ENCODE results near the gene SLAIN1. TPM values are rescaled to one million over a fixed set of nuclear protein-coding genes. Genes with fewer than 3 reads are reported as not detected.

SLAIN1 gene
- total RNA-seq, 1 experiment from 2014 or later, result 17.5 TPM

GRCh38 chr13:77696879-77697216, 639 bp upstream of the SLAIN1 start:
- H3K36me3 ChIP-seq (replicated peaks; ENCODE audit: control insufficient read depth, insufficient read depth, low read length), result no peaks in the 10 kb centered on the region
- H3K27me3 ChIP-seq (ENCODE audit: control insufficient read depth, insufficient read depth, low read length), result peaks cover 22% of the 10 kb centered on the region
- peak overlapping the region; percentile 49 for H3K4me3 ChIP-seq (ENCODE audit: insufficient read depth, low read depth, low read length)
- no peak for DNase-seq

DNA sequence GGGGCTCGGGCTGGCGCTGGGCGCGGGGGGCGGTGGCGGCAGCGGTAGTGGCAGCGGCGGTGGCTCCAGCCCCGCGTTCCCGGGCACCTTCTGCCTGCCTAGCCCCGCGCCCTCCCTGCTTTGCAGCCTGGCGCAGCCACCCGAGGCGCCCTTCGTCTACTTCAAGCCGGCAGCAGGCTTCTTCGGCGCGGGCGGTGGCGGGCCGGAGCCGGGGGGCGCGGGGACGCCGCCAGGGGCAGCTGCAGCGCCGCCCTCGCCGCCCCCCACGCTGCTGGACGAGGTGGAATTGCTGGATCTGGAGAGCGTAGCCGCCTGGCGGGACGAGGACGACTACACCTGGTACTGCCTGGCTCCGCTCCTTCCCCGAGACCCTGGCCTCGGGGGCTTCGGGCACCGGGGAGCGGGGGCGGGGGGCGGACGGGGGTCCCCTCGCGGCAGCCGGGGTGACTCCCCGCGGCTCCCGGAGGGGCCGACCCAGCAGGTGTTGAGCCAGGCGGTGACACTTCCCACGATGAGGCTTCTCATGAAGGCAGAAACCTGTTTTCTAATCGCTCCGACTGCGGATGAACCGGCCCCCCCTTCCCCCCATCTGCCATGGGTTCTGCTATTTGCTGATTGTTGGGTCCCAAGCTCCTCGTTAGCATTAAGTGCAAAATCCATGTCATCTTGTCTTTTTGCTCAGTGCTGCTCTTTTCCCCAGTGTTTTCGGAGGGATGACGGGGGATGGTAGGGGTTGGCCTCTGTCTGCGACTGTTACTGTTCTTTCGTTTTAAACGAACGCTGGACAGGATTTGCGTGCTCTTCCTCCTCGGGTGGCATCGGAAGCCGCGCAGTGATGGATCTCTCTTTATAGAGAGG, 943 bp downstream of the SLAIN1 start:
- Histone ChIP-seq H3K36me3 (replicated peaks; ENCODE audit: control insufficient read depth, insufficient read depth, low read length) (no peaks in the 10 kb centered on the region), H3K27me3 (ENCODE audit: control insufficient read depth, insufficient read depth, low read length) (peaks cover 22% of the 10 kb centered on the region), H3K4me3 (ENCODE audit: insufficient read depth, low read depth, low read length) (peak overlapping the region; percentile 74)
- DNase-seq, result peak; percentile 64

DNA sequence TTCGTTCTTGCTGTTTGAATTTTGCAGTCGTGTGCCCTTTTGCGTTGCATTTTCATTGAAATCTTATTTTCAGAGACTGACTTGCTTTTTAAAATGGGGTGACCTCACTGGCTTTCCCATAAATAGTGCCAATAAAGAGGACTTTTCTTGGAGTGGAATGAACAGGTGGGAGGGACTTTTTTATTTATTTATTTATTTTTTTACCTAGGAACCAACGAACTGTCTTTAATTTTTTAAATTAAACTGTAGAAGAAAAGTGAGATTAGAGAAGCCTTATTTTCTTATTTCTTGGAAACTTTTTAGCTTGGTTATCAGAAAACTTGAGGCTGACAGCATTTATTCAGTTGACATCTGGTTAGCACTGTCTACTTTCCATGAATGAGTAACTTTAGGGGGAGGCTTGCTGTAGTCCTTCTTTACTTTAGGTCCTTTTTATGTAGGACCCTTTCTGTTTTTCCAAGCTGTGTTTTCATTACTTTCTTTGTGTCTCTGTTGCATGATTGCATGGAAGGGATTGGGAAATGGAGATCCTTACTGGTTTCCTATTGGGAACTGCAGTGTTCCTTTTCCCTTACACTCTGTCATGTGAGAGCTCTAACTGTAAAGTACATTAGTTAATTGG, 1.7 kb downstream of the SLAIN1 start:
- Histone ChIP-seq H3K36me3 (replicated peaks; ENCODE audit: control insufficient read depth, insufficient read depth, low read length) (no peaks in the 10 kb centered on the region), H3K27me3 (ENCODE audit: control insufficient read depth, insufficient read depth, low read length) (peaks cover 22% of the 10 kb centered on the region), H3K4me3 (ENCODE audit: insufficient read depth, low read depth, low read length) (peak overlapping the region; percentile 74)
- DNase-seq, result no peak

GRCh38 chr13:77701305-77701704, 3.8 kb downstream of the SLAIN1 start:
- no peak overlapping the region for H3K4me3 ChIP-seq (ENCODE audit: insufficient read depth, low read depth, low read length)
- H3K36me3 ChIP-seq (replicated peaks; ENCODE audit: control insufficient read depth, insufficient read depth, low read length), result no peaks in the 10 kb centered on the region
- H3K27me3 ChIP-seq (ENCODE audit: control insufficient read depth, insufficient read depth, low read length), result peaks cover 14% of the 10 kb centered on the region
- DNase-seq, result no peak

- H3K4me3 ChIP-seq (ENCODE audit: insufficient read depth, low read depth, low read length), result no peak overlapping the region
- peaks cover 8% of the 10 kb centered on the region; the same call in 1 of the 2 replicates for H3K27me3 ChIP-seq (ENCODE audit: control insufficient read depth, insufficient read depth, low read length)
- H3K36me3 ChIP-seq (replicated peaks; ENCODE audit: control insufficient read depth, insufficient read depth, low read length), result no peaks in the 10 kb centered on the region
- no peak for DNase-seq
Observed at GRCh38 chr13:77702366-77702765, 4.9 kb downstream of the SLAIN1 start.

GRCh38 chr13:77703408-77703807, 5.9 kb downstream of the SLAIN1 start:
- no peak for DNase-seq
- peaks cover 2% of the 10 kb centered on the region; the same call in 1 of the 2 replicates for H3K36me3 ChIP-seq (replicated peaks; ENCODE audit: control insufficient read depth, insufficient read depth, low read length)
- peaks cover 8% of the 10 kb centered on the region; the same call in 1 of the 2 replicates for H3K27me3 ChIP-seq (ENCODE audit: control insufficient read depth, insufficient read depth, low read length)
- H3K4me3 ChIP-seq (ENCODE audit: insufficient read depth, low read depth, low read length), result no peak overlapping the region

GRCh38 chr13:77714119-77714755, 16.8 kb downstream of the SLAIN1 start:
- Histone ChIP-seq H3K4me3 (ENCODE audit: insufficient read depth, low read depth, low read length) (no peak overlapping the region), H3K27me3 (ENCODE audit: control insufficient read depth, insufficient read depth, low read length) (no peaks in the 10 kb centered on the region), H3K36me3 (replicated peaks; ENCODE audit: control insufficient read depth, insufficient read depth, low read length) (no peaks in the 10 kb centered on the region)
- DNase-seq, result no peak

DNA sequence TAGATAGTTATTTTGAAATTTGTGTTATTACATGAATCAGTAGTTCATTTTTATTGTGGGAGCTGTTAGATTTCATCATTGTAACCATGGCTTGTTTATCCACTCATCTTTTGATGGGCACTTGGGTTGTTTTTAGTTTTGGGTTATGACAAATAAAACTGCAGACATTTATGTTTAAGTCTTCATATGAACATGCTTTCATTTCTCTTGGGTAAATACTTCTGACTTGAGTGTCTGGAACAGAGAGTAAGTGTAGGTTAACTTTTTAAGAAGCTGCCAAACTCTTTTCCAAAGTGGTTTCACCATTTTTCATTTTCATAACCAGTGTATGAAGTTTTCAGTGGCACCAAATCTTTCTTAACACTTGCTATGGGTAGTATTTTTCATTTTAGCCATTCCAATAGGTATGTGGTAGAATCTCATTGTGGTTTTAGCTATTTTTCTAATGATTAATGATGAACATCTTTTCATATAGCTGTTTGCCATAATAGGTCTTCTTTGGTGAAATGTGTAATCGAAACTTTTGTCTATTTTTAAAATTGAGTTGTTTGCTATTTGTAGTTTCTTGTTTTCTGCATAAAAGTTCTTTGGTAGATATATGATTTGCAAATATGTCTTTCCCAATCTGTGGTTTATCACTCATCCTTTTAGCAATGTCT, 17.9 kb downstream of the SLAIN1 start:
- no peaks in the 10 kb centered on the region for H3K27me3 ChIP-seq (ENCODE audit: control insufficient read depth, insufficient read depth, low read length)
- H3K36me3 ChIP-seq (replicated peaks; ENCODE audit: control insufficient read depth, insufficient read depth, low read length), result peaks cover 1% of the 10 kb centered on the region; the same call in 1 of the 2 replicates
- no peak for DNase-seq
- H3K4me3 ChIP-seq (ENCODE audit: insufficient read depth, low read depth, low read length), result no peak overlapping the region

GRCh38 chr13:77716692-77717091, 19.2 kb downstream of the SLAIN1 start:
- peaks cover 1% of the 10 kb centered on the region; the same call in 1 of the 2 replicates for H3K36me3 ChIP-seq (replicated peaks; ENCODE audit: control insufficient read depth, insufficient read depth, low read length)
- DNase-seq, result no peak
- no peak overlapping the region for H3K4me3 ChIP-seq (ENCODE audit: insufficient read depth, low read depth, low read length)

GRCh38 chr13:77717508-77717907, 20.0 kb downstream of the SLAIN1 start:
- Histone ChIP-seq H3K27me3 (ENCODE audit: control insufficient read depth, insufficient read depth, low read length) (no peaks in the 10 kb centered on the region), H3K4me3 (ENCODE audit: insufficient read depth, low read depth, low read length) (no peak overlapping the region), H3K36me3 (replicated peaks; ENCODE audit: control insufficient read depth, insufficient read depth, low read length) (peaks cover 1% of the 10 kb centered on the region; the same call in 1 of the 2 replicates)
- DNase-seq, result no peak

More at GRCh38 chr13:77716692-77717091, 19.2 kb downstream of the SLAIN1 start:
- H3K27me3 ChIP-seq (ENCODE audit: control insufficient read depth, insufficient read depth, low read length), result no peaks in the 10 kb centered on the region

DNA sequence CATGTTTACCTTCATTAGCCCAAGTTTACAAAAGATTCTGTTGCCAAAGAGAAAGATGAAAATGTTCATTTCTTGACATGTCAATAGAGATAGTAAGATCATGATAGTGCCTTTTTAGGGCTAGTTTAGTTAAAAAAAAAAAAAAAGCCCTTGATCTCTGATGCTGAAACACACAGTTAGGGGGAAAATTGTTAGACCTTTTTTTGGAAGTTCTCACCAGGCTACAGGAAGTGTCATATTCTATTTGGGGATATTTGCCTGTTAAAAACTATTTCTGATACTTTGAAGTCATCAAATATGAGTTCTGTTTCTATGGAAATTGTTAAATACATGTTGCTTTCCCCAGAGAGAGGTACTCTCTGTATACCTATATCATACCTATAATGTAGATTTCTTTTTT, 21.6 kb downstream of the SLAIN1 start:
- Histone ChIP-seq H3K27me3 (ENCODE audit: control insufficient read depth, insufficient read depth, low read length) (no peaks in the 10 kb centered on the region), H3K36me3 (replicated peaks; ENCODE audit: control insufficient read depth, insufficient read depth, low read length) (peaks cover 1% of the 10 kb centered on the region; the same call in 1 of the 2 replicates), H3K4me3 (ENCODE audit: insufficient read depth, low read depth, low read length) (no peak overlapping the region)
- DNase-seq, result no peak

DNA sequence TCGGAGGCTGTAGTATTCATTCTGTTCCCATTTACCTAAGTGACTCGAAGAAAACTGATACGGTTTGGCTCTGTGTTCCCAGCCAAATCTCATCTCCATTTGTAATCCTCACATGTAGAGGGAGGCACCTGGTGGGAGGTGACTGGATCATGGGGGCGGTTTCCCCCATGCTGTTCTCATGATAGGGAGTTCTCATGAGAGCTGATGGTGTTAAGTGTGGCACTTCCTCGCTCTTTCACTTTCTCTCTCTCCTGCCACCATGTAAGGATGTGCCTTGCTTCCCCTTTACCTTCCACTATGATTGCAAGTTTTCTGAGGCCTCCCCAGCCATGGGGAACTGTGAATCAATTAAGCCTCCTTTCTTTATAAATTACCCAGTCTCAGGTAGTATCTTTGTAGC, 23.5 kb downstream of the SLAIN1 start:
- Histone ChIP-seq H3K27me3 (ENCODE audit: control insufficient read depth, insufficient read depth, low read length) (no peaks in the 10 kb centered on the region), H3K4me3 (ENCODE audit: insufficient read depth, low read depth, low read length) (no peak overlapping the region), H3K36me3 (replicated peaks; ENCODE audit: control insufficient read depth, insufficient read depth, low read length) (peaks cover 1% of the 10 kb centered on the region; the same call in 1 of the 2 replicates)
- DNase-seq, result no peak

GRCh38 chr13:77724092-77724491, 26.6 kb downstream of the SLAIN1 start:
- H3K36me3 ChIP-seq (replicated peaks; ENCODE audit: control insufficient read depth, insufficient read depth, low read length), result peaks cover 1% of the 10 kb centered on the region; the same call in 1 of the 2 replicates

DNA sequence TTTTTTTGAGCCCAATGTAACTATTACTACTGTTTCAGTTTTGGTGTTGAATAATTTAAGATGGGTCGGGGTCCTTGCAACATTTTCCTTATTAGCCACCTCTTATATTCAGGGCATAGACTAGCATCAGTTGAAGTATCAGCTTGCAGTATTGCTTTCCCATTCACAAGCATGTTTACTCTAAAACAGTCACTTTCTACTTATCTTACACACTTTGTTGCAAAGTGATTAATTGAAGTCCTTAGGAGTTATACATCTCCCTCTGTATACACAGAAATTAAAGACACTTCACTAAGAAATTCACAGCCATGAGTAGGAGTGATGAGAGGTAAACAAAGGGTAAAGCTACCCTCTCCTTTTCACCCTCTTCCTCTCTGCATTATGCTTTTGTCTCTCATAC, 27.6 kb downstream of the SLAIN1 start:
- Histone ChIP-seq H3K27me3 (ENCODE audit: control insufficient read depth, insufficient read depth, low read length) (no peaks in the 10 kb centered on the region), H3K36me3 (replicated peaks; ENCODE audit: control insufficient read depth, insufficient read depth, low read length) (peaks cover 1% of the 10 kb centered on the region; the same call in 1 of the 2 replicates), H3K4me3 (ENCODE audit: insufficient read depth, low read depth, low read length) (no peak overlapping the region)
- no peak for DNase-seq

More at GRCh38 chr13:77724092-77724491, 26.6 kb downstream of the SLAIN1 start:
- H3K4me3 ChIP-seq (ENCODE audit: insufficient read depth, low read depth, low read length), result no peak overlapping the region
- no peaks in the 10 kb centered on the region for H3K27me3 ChIP-seq (ENCODE audit: control insufficient read depth, insufficient read depth, low read length)
- no peak for DNase-seq

Data from H7 (cell line).